Liver (tissue), 9 donors: Measurements from ENCODE around the gene RABAC1. TPM values are rescaled to one million over a fixed set of nuclear protein-coding genes. Genes with fewer than 3 reads are reported as not detected.

Source experiments
- DNase-seq: peaks from one replicate; pipeline ENCODE4 v3.0.0-alpha.2; 2017; ENCODE audit warnings: low spot score
- H3K27ac ChIP-seq, 2 donors: one replicate each; pipeline ENCODE4 v1.7.0; 2013; ENCODE audit warnings: inconsistent platforms in 2 of 2, low read length in 2 of 2, control low read depth in 1 of 2, low read depth in 1 of 2, mild to moderate bottlenecking in 1 of 2
- H3K27me3 ChIP-seq, 4 donors: one replicate each; pipeline versions ENCODE4 v1.6.1 to v1.7.0; 2013; ENCODE audit warnings: low read length in 3 of 4, inconsistent platforms in 1 of 4, mild to moderate bottlenecking in 1 of 4, moderate library complexity in 1 of 4; ENCODE audit not compliant: control insufficient read depth in 4 of 4, insufficient read depth in 4 of 4
- H3K36me3 ChIP-seq, 4 donors: one replicate each; pipeline versions ENCODE4 v1.6.1 to v1.7.0; 2013; ENCODE audit warnings: low read length in 3 of 4, mild to moderate bottlenecking in 3 of 4, low read depth in 1 of 4, moderate library complexity in 1 of 4; ENCODE audit not compliant: control insufficient read depth in 4 of 4, insufficient read depth in 3 of 4
- H3K4me1 ChIP-seq, 4 donors: one replicate each; pipeline versions ENCODE4 v1.6.1 to v1.7.0; 2013; ENCODE audit warnings: low read length in 3 of 4, mild to moderate bottlenecking in 3 of 4, moderate library complexity in 1 of 4; ENCODE audit not compliant: control insufficient read depth in 4 of 4, insufficient read depth in 4 of 4
- H3K4me3 ChIP-seq, 3 donors: one replicate each; pipeline versions ENCODE4 v1.6.1 to v1.7.0; 2013; ENCODE audit warnings: low read length in 3 of 3, control low read depth in 1 of 3, low read depth in 1 of 3, mild to moderate bottlenecking in 1 of 3
- H3K9ac ChIP-seq, 2 donors: one replicate each; pipeline ENCODE4 v1.7.0; 2013; ENCODE audit warnings: low read length in 2 of 2, mild to moderate bottlenecking in 2 of 2, moderate library complexity in 2 of 2, control low read depth in 1 of 2, low read depth in 1 of 2
- H3K9me3 ChIP-seq, 4 donors: one replicate each; pipeline versions ENCODE4 v1.6.1 to v1.7.0; 2013; ENCODE audit warnings: low read length in 3 of 4; ENCODE audit not compliant: control insufficient read depth in 4 of 4
- EGR1 ChIP-seq, 2 donors: IDR thresholded peaks; 2 replicates each; pipeline ENCODE4 v1.6.1; 2016 to 2018; ENCODE audit warnings: antibody characterized with exemption in 2 of 2, low read depth in 2 of 2
- FOXA1 ChIP-seq: IDR thresholded peaks from 2 replicates; pipeline ENCODE4 v1.6.1; 2016; ENCODE audit warnings: antibody characterized with exemption
- FOXA2 ChIP-seq: IDR thresholded peaks from 2 replicates; pipeline ENCODE4 v1.6.1; 2016; ENCODE audit warnings: antibody characterized with exemption
- GABPA ChIP-seq, 2 donors: IDR thresholded peaks in 1 of 2; conservative IDR thresholded peaks in 1 of 2; 2 replicates each; pipeline ENCODE4 v1.6.1; 2016; ENCODE audit warnings: antibody characterized with exemption in 2 of 2, mild to moderate bottlenecking in 1 of 2, moderate library complexity in 1 of 2
- HNF4A ChIP-seq, 2 donors: conservative IDR thresholded peaks; 2 replicates each; pipeline ENCODE4 v1.6.1; 2016; ENCODE audit warnings: antibody characterized with exemption in 2 of 2, mild to moderate bottlenecking in 2 of 2
- HNF4G ChIP-seq: IDR thresholded peaks from 2 replicates; pipeline ENCODE4 v1.6.1; 2016; ENCODE audit warnings: antibody characterized with exemption
- JUND ChIP-seq, 2 donors: IDR thresholded peaks; 2 replicates each; pipeline ENCODE4 v1.6.1; 2016; ENCODE audit warnings: antibody characterized with exemption in 2 of 2
- NR2F2 ChIP-seq: IDR thresholded peaks from 2 replicates; pipeline ENCODE4 v1.6.1; 2016; ENCODE audit warnings: antibody characterized with exemption
- RAD21 ChIP-seq, 2 donors: IDR thresholded peaks; 2 replicates each; pipeline ENCODE4 v1.6.1; 2016; ENCODE audit warnings: antibody characterized with exemption in 2 of 2, mild to moderate bottlenecking in 2 of 2
- RXRA ChIP-seq, 2 donors: IDR thresholded peaks; 2 replicates each; pipeline ENCODE4 v1.6.1; 2017 to 2018; ENCODE audit warnings: antibody characterized with exemption in 2 of 2, mild to moderate bottlenecking in 1 of 2
- SP1 ChIP-seq: IDR thresholded peaks from 2 replicates; pipeline ENCODE4 v1.6.1; 2018; ENCODE audit warnings: antibody characterized with exemption, mild to moderate bottlenecking
- TAF1 ChIP-seq: conservative IDR thresholded peaks from 2 replicates; pipeline ENCODE4 v1.6.1; 2016; ENCODE audit warnings: antibody characterized with exemption, mild to moderate bottlenecking
- YY1 ChIP-seq: IDR thresholded peaks from 2 replicates; pipeline ENCODE4 v1.6.1; 2016; ENCODE audit warnings: antibody characterized with exemption, mild to moderate bottlenecking
- WGBS: extraction: QIAGEN DNeasy Blood & Tissue Kit; methylation state at CpG from one replicate; pipeline ENCODE4 v1.1.7; 2013; 5-methylcytosine and 5-hydroxymethylcytosine counted together
- polyA plus RNA-seq, 2 donors: library from polyadenylated mRNA; stranded (reverse) in 1 of 2; unstranded in 1 of 2; fragments of 200-250 nt in 1 of 2; fragments of >200 nt in 1 of 2; fragmentation: Nextera tagmentation in 1 of 2; extraction: Ambion mirVana in 1 of 2; gene quantifications; one replicate each; pipeline versions ENCODE4 v1.2.1 to v1.2.3, GENCODE V29; 2013 to 2015
- total RNA-seq, 2 donors: library from RNA; depleted of rRNA; stranded (reverse); fragments of >200 nt; gene quantifications; one replicate each; pipeline ENCODE4 v1.2.3, GENCODE V29; 2014
- TF ChIP-seq, protein P1 (sequence below): IDR thresholded peaks from 2 replicates; pipeline ENCODE4 v1.6.1; 2016; ENCODE audit warnings: antibody characterized with exemption, mild to moderate bottlenecking
- TF ChIP-seq, protein P2 (sequence below): IDR thresholded peaks from 2 replicates; pipeline ENCODE4 v1.6.1; 2016; ENCODE audit warnings: antibody characterized with exemption
- TF ChIP-seq, protein P3 (sequence below): fragments of 150-350 bp; IDR thresholded peaks from 2 replicates; pipeline ENCODE4 v1.5.1; 2017; ENCODE audit warnings: improper control_type of control experiment, low read depth, low read length; ENCODE audit not compliant: missing input control
- TF ChIP-seq, protein P4 (sequence below): IDR thresholded peaks from 2 replicates; pipeline ENCODE4 v1.6.1; 2016; ENCODE audit warnings: antibody characterized with exemption
- TF ChIP-seq, protein P5 (sequence below): IDR thresholded peaks from 2 replicates; pipeline ENCODE4 v1.6.1; 2016; ENCODE audit warnings: antibody characterized with exemption
- donor health status: healthy.
- donor health status: healthy.
- donor health status: healthy.
- donor health status: healthy.
- donor health status: healthy.

RABAC1 gene
- total and polyA plus RNA-seq, 4 donors, result 43.2 to 161 (median 99.3) TPM

DNA sequence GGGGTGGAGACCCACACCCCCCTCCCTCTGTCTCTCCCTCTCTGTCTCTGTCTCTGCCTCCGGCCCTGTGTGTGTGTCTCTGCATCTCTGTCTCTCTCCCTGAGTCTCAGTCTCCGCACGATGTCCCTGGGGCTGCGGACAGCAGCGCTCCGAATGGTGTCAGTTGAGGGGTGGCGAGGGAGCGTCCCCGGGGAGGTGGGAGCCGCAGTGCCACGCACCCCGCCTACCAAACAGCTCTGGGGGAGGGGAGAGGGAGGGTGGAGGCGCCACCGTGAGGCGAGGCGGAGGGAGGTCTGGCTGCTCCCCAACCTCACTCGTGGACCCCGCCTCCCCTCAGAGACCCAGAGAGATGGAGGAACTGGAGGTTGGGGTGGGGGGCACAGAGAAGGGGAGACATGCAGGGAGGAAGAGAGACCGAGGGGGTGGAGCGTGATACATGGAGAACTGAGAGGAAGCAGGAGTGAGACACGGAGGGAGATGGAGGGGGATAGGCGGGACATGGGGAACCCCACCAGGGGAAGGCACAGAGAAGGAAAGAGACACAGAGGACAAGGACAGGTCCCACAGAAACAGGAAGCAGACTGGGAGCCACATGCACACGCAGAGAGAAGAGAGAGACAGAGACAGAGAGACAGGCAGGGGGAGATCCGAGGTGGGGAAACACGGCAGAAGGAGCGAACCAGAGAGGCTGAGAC, 38.1 kb downstream of the RABAC1 start:
- H3K4me1 ChIP-seq, result no peaks in the 10 kb centered on the region
- no peak overlapping the region for H3K27ac ChIP-seq
- no peak overlapping the region for H3K4me3 ChIP-seq
- TF ChIP-seq NR2F2 (no peak), FOXA2 (no peak), SP1 (no peak), HNF4G (no peak), RAD21 (IDR thresholded peaks at IDR 0.05) (no peak), TAF1 (no peak), HNF4A (conservative IDR thresholded peaks at IDR 0.05) (no peak), EGR1 (IDR thresholded peaks at IDR 0.05; ENCODE audit: low read depth in 2 of 2) (no peak), RXRA (IDR thresholded peaks at IDR 0.05) (no peak), YY1 (no peak), FOXA1 (no peak), GABPA (IDR thresholded peaks at IDR 0.05 in 1 of 2, conservative IDR thresholded peaks at IDR 0.05 in 1 of 2) (no peak), JUND (IDR thresholded peaks at IDR 0.05) (no peak)
- TF ChIP-seq, protein P1, sequence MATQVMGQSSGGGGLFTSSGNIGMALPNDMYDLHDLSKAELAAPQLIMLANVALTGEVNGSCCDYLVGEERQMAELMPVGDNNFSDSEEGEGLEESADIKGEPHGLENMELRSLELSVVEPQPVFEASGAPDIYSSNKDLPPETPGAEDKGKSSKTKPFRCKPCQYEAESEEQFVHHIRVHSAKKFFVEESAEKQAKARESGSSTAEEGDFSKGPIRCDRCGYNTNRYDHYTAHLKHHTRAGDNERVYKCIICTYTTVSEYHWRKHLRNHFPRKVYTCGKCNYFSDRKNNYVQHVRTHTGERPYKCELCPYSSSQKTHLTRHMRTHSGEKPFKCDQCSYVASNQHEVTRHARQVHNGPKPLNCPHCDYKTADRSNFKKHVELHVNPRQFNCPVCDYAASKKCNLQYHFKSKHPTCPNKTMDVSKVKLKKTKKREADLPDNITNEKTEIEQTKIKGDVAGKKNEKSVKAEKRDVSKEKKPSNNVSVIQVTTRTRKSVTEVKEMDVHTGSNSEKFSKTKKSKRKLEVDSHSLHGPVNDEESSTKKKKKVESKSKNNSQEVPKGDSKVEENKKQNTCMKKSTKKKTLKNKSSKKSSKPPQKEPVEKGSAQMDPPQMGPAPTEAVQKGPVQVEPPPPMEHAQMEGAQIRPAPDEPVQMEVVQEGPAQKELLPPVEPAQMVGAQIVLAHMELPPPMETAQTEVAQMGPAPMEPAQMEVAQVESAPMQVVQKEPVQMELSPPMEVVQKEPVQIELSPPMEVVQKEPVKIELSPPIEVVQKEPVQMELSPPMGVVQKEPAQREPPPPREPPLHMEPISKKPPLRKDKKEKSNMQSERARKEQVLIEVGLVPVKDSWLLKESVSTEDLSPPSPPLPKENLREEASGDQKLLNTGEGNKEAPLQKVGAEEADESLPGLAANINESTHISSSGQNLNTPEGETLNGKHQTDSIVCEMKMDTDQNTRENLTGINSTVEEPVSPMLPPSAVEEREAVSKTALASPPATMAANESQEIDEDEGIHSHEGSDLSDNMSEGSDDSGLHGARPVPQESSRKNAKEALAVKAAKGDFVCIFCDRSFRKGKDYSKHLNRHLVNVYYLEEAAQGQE, result no peak
- TF ChIP-seq, protein P2, sequence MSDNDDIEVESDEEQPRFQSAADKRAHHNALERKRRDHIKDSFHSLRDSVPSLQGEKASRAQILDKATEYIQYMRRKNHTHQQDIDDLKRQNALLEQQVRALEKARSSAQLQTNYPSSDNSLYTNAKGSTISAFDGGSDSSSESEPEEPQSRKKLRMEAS, result no peak
- TF ChIP-seq, protein P3, sequence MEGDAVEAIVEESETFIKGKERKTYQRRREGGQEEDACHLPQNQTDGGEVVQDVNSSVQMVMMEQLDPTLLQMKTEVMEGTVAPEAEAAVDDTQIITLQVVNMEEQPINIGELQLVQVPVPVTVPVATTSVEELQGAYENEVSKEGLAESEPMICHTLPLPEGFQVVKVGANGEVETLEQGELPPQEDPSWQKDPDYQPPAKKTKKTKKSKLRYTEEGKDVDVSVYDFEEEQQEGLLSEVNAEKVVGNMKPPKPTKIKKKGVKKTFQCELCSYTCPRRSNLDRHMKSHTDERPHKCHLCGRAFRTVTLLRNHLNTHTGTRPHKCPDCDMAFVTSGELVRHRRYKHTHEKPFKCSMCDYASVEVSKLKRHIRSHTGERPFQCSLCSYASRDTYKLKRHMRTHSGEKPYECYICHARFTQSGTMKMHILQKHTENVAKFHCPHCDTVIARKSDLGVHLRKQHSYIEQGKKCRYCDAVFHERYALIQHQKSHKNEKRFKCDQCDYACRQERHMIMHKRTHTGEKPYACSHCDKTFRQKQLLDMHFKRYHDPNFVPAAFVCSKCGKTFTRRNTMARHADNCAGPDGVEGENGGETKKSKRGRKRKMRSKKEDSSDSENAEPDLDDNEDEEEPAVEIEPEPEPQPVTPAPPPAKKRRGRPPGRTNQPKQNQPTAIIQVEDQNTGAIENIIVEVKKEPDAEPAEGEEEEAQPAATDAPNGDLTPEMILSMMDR, result no peak
- TF ChIP-seq, protein P4, sequence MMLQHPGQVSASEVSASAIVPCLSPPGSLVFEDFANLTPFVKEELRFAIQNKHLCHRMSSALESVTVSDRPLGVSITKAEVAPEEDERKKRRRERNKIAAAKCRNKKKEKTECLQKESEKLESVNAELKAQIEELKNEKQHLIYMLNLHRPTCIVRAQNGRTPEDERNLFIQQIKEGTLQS, result no peak
- TF ChIP-seq, protein P5, sequence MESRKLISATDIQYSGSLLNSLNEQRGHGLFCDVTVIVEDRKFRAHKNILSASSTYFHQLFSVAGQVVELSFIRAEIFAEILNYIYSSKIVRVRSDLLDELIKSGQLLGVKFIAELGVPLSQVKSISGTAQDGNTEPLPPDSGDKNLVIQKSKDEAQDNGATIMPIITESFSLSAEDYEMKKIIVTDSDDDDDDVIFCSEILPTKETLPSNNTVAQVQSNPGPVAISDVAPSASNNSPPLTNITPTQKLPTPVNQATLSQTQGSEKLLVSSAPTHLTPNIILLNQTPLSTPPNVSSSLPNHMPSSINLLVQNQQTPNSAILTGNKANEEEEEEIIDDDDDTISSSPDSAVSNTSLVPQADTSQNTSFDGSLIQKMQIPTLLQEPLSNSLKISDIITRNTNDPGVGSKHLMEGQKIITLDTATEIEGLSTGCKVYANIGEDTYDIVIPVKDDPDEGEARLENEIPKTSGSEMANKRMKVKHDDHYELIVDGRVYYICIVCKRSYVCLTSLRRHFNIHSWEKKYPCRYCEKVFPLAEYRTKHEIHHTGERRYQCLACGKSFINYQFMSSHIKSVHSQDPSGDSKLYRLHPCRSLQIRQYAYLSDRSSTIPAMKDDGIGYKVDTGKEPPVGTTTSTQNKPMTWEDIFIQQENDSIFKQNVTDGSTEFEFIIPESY, result no peak
- peaks cover 0 to 2% (median 0%) of the 10 kb centered on the region in 4 donors for H3K9me3 ChIP-seq
- no peak overlapping the region for H3K9ac ChIP-seq
- H3K27me3 ChIP-seq, result peaks cover 0 to 14% (median 8%) of the 10 kb centered on the region in 4 donors
- WGBS, result 12% methylated on average over 26 of the region's 26 CpGs
- no peak for DNase-seq
- H3K36me3 ChIP-seq, result no peaks in the 10 kb centered on the region
